Gastroesophageal sphincter (tissue), 4 donors: ENCODE results near the gene PCDHGA9. TPM values are rescaled to one million over a fixed set of nuclear protein-coding genes. Genes with fewer than 3 reads are reported as not detected.

Source experiments
- ATAC-seq: fragments of 150-250 bp; one replicate; pipeline ENCODE4 v1.9.1; 2016; ENCODE audit warnings: mild to moderate bottlenecking, moderate library complexity
- H3K27ac ChIP-seq, 4 donors: fragments of 200-600 bp; sonication (generic) in 3 of 4; 1 replicate in 3 of 4; 2 replicates in 1 of 4; pipeline ENCODE4 v1.5.1; 2016 to 2019
- H3K27me3 ChIP-seq: fragments of 200-600 bp; sonication (generic); one replicate; pipeline ENCODE4 v1.5.1; 2019
- H3K36me3 ChIP-seq, 2 donors: fragments of 200-600 bp; sonication (generic); one replicate each; pipeline ENCODE4 v1.5.1; 2019; ENCODE audit warnings: control low read depth in 1 of 2
- H3K4me1 ChIP-seq, 3 donors: fragments of 200-600 bp; sonication (generic); 1 replicate in 2 of 3; 2 replicates in 1 of 3; pipeline ENCODE4 v1.5.1; 2016 to 2019; ENCODE audit warnings: control low read depth in 2 of 3
- H3K4me3 ChIP-seq, 2 donors: fragments of 200-600 bp; sonication (generic); one replicate each; pipeline ENCODE4 v1.5.1; 2019; ENCODE audit warnings: mild to moderate bottlenecking in 1 of 2, moderate library complexity in 1 of 2
- H3K9me3 ChIP-seq, 3 donors: fragments of 200-600 bp; sonication (generic); one replicate each; pipeline ENCODE4 v1.5.1; 2017 to 2019; ENCODE audit warnings: control low read depth in 2 of 3
- CTCF ChIP-seq, 4 experiments: fragments of 200-600 bp in 2 of 4; fragments of 450-650 bp in 2 of 4; sonication (generic) in 1 of 4; IDR thresholded peaks; one replicate each; pipeline ENCODE4 v1.5.1; 2017 to 2019; ENCODE audit warnings: antibody characterized with exemption in 4 of 4, mild to moderate bottlenecking in 2 of 4, moderate library complexity in 2 of 4
- EP300 ChIP-seq: sonication (generic); formaldehyde crosslinking; IDR thresholded peaks from one replicate; pipeline ENCODE4 v1.6.1; 2017; ENCODE audit warnings: antibody characterized with exemption, mild to moderate bottlenecking
- POLR2A ChIP-seq, 2 donors: fragments of 450-650 bp; IDR thresholded peaks; one replicate each; pipeline ENCODE4 v1.6.1; 2017; ENCODE audit warnings: antibody characterized with exemption in 2 of 2, mild to moderate bottlenecking in 2 of 2, moderate library complexity in 1 of 2
- POLR2AphosphoS5 ChIP-seq: sonication (generic); formaldehyde crosslinking; IDR thresholded peaks from one replicate; pipeline ENCODE4 v1.6.1; 2017; ENCODE audit warnings: antibody characterized with exemption
- WGBS, 2 donors: methylation state at CpG; one replicate each; pipeline ENCODE4 v1.1.5; 2018; ENCODE audit warnings: low coverage in 1 of 2; 5-methylcytosine and 5-hydroxymethylcytosine counted together
- total RNA-seq, 4 donors: library from RNA; depleted of rRNA; stranded (reverse); fragments of >200 nt; gene quantifications; one replicate each; pipeline ENCODE4 v1.1.0, GENCODE V29; 2016

The PCDHGA9 gene
- total RNA-seq, 4 donors from 2014 or later: 3.3 to 8.6 (median 5.9) TPM

- Histone ChIP-seq H3K9me3 (peaks cover 0 to 90% (median 0%) of the 10 kb centered on the region in 3 donors), H3K4me3 (no peak overlapping the region), H3K36me3 (peaks cover 0 to 19% of the 10 kb centered on the region in 2 donors), H3K27me3 (no peaks in the 10 kb centered on the region), H3K27ac (no peak overlapping the region), H3K4me1 (no peaks in the 10 kb centered on the region)
- TF ChIP-seq CTCF (IDR thresholded peaks at IDR 0.05): no peak
- TF ChIP-seq EP300: no peak
- TF ChIP-seq POLR2A (IDR thresholded peaks at IDR 0.05): no peak
- TF ChIP-seq POLR2AphosphoS5: no peak
- no peak for ATAC-seq
- whole genome bisulfite sequencing, 2 donors: 43 to 47% methylated on average over 9 to 19 of the region's 50 CpGs
Measured at GRCh38 chr5:141441571-141442170, 39.1 kb downstream of the PCDHGA9 start.

Other genes with a start within 250 kb of the PCDHGA9 start
- gene PCDHB7, start 230.1 kb upstream of the PCDHGA9 start, total RNA-seq: 1 to 10 TPM; 1.7 to 3.0 (median 2.4) TPM
- gene PCDHB8, start 225.0 kb upstream of the PCDHGA9 start, total RNA-seq: 1 to 10 TPM in 3 of 4 donors, under 1 TPM in 1; 0.27 to 1.5 (median 1.2) TPM
- gene PCDHB16, start 220.4 kb upstream of the PCDHGA9 start, total RNA-seq: 1 to 10 TPM; 4.4 to 5.2 (median 4.8) TPM
- gene PCDHB9, start 215.6 kb upstream of the PCDHGA9 start, total RNA-seq: 10 to 100 TPM in 1 of 4 donors, 1 to 10 TPM in 3; 1.9 to 10.9 (median 3.0) TPM
- 1 to 10 TPM; 3.0 to 6.4 (median 4.1) TPM for gene PCDHB10, start 210.4 kb upstream of the PCDHGA9 start, total RNA-seq
- 1 to 10 TPM in 3 of 4 donors, under 1 TPM in 1; 0.99 to 5.4 (median 3.0) TPM for gene PCDHB11, start 203.2 kb upstream of the PCDHGA9 start, total RNA-seq
- gene PCDHB12, start 194.1 kb upstream of the PCDHGA9 start, total RNA-seq: 1 to 10 TPM in 3 of 4 donors, under 1 TPM in 1; 0.67 to 5.1 (median 3.4) TPM
- 10 to 100 TPM in 1 of 4 donors, 1 to 10 TPM in 3; 2.7 to 11.7 (median 6.1) TPM for gene PCDHB13, start 188.9 kb upstream of the PCDHGA9 start, total RNA-seq
- 10 to 100 TPM in 1 of 4 donors, 1 to 10 TPM in 3; 5.4 to 12.8 (median 7.8) TPM for gene PCDHB14, start 179.4 kb upstream of the PCDHGA9 start, total RNA-seq
- gene PCDHB15, start 157.4 kb upstream of the PCDHGA9 start, total RNA-seq: 1 to 10 TPM; 3.2 to 6.6 (median 4.1) TPM
- 1 to 10 TPM in 2 of 4 donors, not detected in 2; 1.2 to 3.1 TPM for gene SLC25A2, start 98.7 kb upstream of the PCDHGA9 start, total RNA-seq
- gene TAF7, start 82.0 kb upstream of the PCDHGA9 start, total RNA-seq: 10 to 100 TPM; 58.7 to 75.9 (median 61.4) TPM
- 1 to 10 TPM in 2 of 4 donors, under 1 TPM in 2; 0.67 to 1.3 (median 1.1) TPM for gene PCDHGA1, start 72.3 kb upstream of the PCDHGA9 start, total RNA-seq
- 1 to 10 TPM; 3.2 to 5.6 (median 4.4) TPM for gene PCDHGA2, start 64.0 kb upstream of the PCDHGA9 start, total RNA-seq
- gene PCDHGA3, start 58.9 kb upstream of the PCDHGA9 start, total RNA-seq: 1 to 10 TPM; 1.3 to 5.7 (median 2.8) TPM
- gene PCDHGB1, start 52.7 kb upstream of the PCDHGA9 start, total RNA-seq: 1 to 10 TPM; 2.0 to 9.5 (median 4.2) TPM
- 10 to 100 TPM in 1 of 4 donors, 1 to 10 TPM in 3; 2.4 to 12.0 (median 6.3) TPM for gene PCDHGA4, start 47.8 kb upstream of the PCDHGA9 start, total RNA-seq
- gene PCDHGB2, start 42.8 kb upstream of the PCDHGA9 start, total RNA-seq: 10 to 100 TPM in 1 of 4 donors, 1 to 10 TPM in 3; 2.7 to 15.6 (median 4.1) TPM
- 10 to 100 TPM in 1 of 4 donors, 1 to 10 TPM in 3; 2.6 to 12.5 (median 4.8) TPM for gene PCDHGA5, start 38.6 kb upstream of the PCDHGA9 start, total RNA-seq
- 1 to 10 TPM; 1.5 to 10.0 (median 4.7) TPM for gene PCDHGB3, start 32.5 kb upstream of the PCDHGA9 start, total RNA-seq
- 10 to 100 TPM in 1 of 4 donors, 1 to 10 TPM in 3; 2.0 to 11.1 (median 5.7) TPM for gene PCDHGA6, start 28.9 kb upstream of the PCDHGA9 start, total RNA-seq
- 10 to 100 TPM in 1 of 4 donors, 1 to 10 TPM in 3; 2.7 to 14.3 (median 7.6) TPM for gene PCDHGA7, start 20.0 kb upstream of the PCDHGA9 start, total RNA-seq
- gene PCDHGB4, start 15.1 kb upstream of the PCDHGA9 start, total RNA-seq: 10 to 100 TPM in 1 of 4 donors, 1 to 10 TPM in 3; 3.1 to 14.8 (median 6.0) TPM
- 1 to 10 TPM; 3.0 to 6.8 (median 3.6) TPM for gene PCDHGA8, start 10.1 kb upstream of the PCDHGA9 start, total RNA-seq
- gene PCDHGB5, start 4.8 kb upstream of the PCDHGA9 start, total RNA-seq: 10 to 100 TPM in 2 of 4 donors, 1 to 10 TPM in 2; 4.0 to 12.9 (median 9.8) TPM
- 10 to 100 TPM in 1 of 4 donors, 1 to 10 TPM in 3; 5.7 to 11.7 (median 6.5) TPM for gene PCDHGB6, start 5.2 kb downstream of the PCDHGA9 start, total RNA-seq
- gene PCDHGA10, start 10.2 kb downstream of the PCDHGA9 start, total RNA-seq: 1 to 10 TPM; 2.9 to 8.2 (median 4.7) TPM
- gene PCDHGB7, start 14.9 kb downstream of the PCDHGA9 start, total RNA-seq: 10 to 100 TPM; 12.3 to 19.3 (median 15.3) TPM
- 10 to 100 TPM in 1 of 4 donors, 1 to 10 TPM in 3; 1.9 to 12.3 (median 3.9) TPM for gene PCDHGA11, start 18.3 kb downstream of the PCDHGA9 start, total RNA-seq
- 10 to 100 TPM in 1 of 4 donors, 1 to 10 TPM in 3; 5.3 to 15.4 (median 9.8) TPM for gene PCDHGA12, start 27.7 kb downstream of the PCDHGA9 start, total RNA-seq
- gene PCDHGC3, start 73.2 kb downstream of the PCDHGA9 start, total RNA-seq: 10 to 100 TPM; 52.6 to 95.6 (median 63.2) TPM
- gene PCDHGC4, start 82.3 kb downstream of the PCDHGA9 start, total RNA-seq: 10 to 100 TPM in 1 of 4 donors, 1 to 10 TPM in 2, under 1 TPM in 1; 0.10 to 12.9 (median 2.4) TPM
- gene PCDHGC5, start 86.3 kb downstream of the PCDHGA9 start, total RNA-seq: 1 to 10 TPM in 3 of 4 donors, under 1 TPM in 1; 0.07 to 5.1 (median 1.8) TPM
- 10 to 100 TPM; 35.2 to 62.3 (median 53.4) TPM for gene DIAPH1, start 216.2 kb downstream of the PCDHGA9 start, total RNA-seq
- 10 to 100 TPM; 35.4 to 77.8 (median 37.7) TPM for gene HDAC3, start 234.1 kb downstream of the PCDHGA9 start, total RNA-seq
- 1 to 10 TPM; 2.3 to 5.4 (median 2.8) TPM for gene RELL2, start 234.2 kb downstream of the PCDHGA9 start, total RNA-seq
- gene FCHSD1, start 248.6 kb downstream of the PCDHGA9 start, total RNA-seq: 10 to 100 TPM in 3 of 4 donors, 1 to 10 TPM in 1; 8.2 to 14.8 (median 13.3) TPM